Measurements from ENCODE around the gene BYSL.

BYSL gene

DNA sequence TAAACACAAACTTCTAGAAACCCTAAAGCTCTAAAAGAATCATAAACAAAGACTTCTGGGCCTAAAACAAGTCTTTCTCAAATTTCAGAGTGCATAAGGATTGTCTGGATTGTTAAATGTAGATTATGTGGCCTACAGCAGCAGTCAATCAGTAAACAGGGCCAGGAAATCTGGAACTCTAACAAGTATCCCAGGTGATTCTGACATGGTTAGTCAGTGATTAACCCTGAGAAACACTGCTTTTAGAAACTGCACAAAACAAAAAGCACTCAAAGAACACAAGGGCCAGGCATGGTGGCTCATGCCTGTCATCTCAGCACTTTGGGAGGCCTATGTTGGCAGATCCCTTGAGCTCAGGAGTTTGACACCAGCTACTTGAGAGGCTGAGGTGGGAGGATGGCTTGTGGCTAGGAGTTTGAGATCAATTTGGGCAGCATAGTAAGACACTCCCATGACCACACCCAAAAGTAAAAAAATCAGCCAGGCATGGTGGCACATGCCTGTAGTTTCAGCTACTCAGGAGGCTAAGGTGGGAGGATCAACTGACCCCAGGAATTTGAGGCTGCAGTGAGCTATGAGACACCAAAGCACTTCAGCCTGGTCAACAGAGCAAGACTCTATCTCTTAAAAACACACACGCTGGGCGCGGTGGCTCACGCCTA lies 6.3 kb upstream of the BYSL start:
- no peak for DNase-seq (ENCODE audit: low spot score)

- no peak for DNase-seq (ENCODE audit: low spot score)
These were observed 3.8 kb upstream of the BYSL start for GRCh38 chr6:41917528-41917927.

- no peak for DNase-seq (ENCODE audit: low spot score)
These were observed 356 bp downstream of the BYSL start for GRCh38 chr6:41921712-41921998.

- DNase-seq (ENCODE audit: low spot score): no peak
These were observed 855 bp downstream of the BYSL start for GRCh38 chr6:41922154-41922553.

GRCh38 chr6:41927253-41927652 lies 6.0 kb downstream of the BYSL start:
- no peak for DNase-seq (ENCODE audit: low spot score)

GRCh38 chr6:41929924-41930323 lies 8.6 kb downstream of the BYSL start:
- DNase-seq (ENCODE audit: low spot score): no peak

GRCh38 chr6:41931792-41932191 lies 10.5 kb downstream of the BYSL start:
- no peak for DNase-seq (ENCODE audit: low spot score)

DNA sequence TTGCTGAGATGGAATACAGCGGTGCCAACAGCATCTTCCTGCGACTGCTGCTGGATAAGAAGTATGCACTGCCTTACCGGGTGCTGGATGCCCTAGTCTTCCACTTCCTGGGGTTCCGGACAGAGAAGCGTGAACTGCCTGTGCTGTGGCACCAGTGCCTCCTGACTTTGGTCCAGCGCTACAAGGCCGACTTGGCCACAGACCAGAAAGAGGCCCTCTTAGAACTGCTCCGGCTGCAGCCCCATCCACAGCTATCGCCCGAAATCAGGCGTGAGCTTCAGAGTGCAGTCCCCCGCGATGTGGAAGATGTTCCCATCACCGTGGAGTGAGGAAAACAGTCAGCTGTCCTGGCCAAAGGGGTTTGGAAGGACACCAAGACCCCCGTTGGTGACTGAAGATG lies 11.1 kb downstream of the BYSL start:
- no peak for DNase-seq (ENCODE audit: low spot score)

DNA sequence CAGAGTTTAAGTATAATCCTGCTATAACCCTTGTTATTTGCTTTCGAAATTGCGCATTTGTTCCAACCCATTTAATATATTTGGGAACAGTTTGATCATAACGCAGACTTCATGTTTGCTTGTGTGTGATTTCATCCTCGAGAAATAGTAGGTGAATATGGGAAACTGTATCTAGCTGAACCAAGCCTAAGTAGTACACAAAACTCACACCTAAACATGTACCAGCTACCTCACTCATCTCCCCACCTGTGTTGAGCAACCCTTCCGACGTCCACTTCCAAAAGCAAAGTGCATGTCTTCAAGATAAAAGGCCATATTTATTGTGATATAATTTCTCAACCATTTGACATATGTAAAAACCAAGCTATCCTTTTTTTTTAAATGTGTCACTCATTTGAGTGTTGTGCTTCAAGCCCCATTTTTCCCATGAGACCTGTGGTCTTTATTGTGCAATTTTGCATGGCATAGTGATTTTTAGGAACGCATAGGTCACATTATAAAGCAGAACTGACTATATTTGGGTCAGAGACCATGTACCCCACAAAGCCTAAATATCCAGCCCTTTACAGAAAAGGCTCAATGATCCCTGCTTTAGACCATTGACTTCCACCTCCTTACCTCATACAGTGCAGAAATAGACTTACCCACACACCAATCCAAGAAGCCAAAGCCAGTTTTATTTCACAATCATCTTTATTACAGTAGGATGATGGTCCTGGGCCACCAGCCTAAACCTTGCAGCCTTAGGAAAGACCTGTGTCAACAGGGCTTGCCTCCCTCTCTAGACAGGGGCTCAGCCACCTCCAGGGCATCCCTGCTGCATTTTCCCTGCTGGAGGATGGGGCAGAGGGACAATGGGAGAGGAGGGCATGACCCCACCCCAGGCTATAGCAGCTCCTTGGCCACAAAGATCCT lies 13.2 kb downstream of the BYSL start:
- no peak for DNase-seq (ENCODE audit: low spot score)

DNA sequence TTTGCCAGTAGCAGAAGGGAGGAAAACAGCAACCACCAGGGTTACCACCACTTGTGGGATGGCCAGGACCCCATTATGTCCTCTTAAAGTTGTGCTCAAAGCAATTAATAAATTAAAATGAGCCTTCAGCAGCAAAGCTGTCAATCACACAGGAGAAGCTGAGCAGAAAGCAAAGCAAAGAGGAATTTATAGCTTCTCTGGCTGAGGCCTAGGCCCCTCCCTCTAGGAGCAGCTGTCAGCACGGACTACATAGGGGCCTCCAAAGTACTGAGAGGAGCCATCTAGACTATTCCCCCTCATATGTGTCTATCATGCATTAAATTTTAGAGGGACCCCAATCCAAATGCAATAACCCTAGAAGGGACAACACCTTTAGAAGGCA lies 13.9 kb downstream of the BYSL start:
- no peak for DNase-seq (ENCODE audit: low spot score)

- no peak for DNase-seq (ENCODE audit: low spot score)
These were observed 14.4 kb downstream of the BYSL start for GRCh38 chr6:41935685-41936072.

GRCh38 chr6:41936073-41936837 lies 15.0 kb downstream of the BYSL start:
- peak; percentile 90 for DNase-seq (ENCODE audit: low spot score)

DNA sequence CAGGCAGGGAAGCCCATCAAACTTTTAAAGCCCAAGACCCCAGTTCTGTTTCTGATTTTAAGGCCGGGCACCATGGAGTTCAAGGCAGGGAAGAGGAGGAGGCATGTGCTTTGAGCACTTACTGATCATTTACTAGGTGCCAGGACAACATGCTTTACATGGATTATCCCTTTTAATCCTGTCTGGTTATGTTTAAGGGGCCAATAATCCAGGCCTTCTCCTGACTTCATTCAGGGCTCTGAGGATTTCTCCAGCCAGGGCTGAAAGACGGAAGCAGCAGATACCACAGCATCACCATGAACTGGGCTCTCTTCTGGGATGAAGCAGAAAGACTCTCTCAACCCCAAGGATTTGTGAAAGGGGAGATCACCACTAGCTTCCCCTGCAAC lies 16.2 kb downstream of the BYSL start:
- no peak for DNase-seq (ENCODE audit: low spot score)

- no peak for DNase-seq (ENCODE audit: low spot score)
These were observed 16.7 kb downstream of the BYSL start for GRCh38 chr6:41937861-41938574.

- DNase-seq (ENCODE audit: low spot score): peak; percentile 34
These were observed 17.4 kb downstream of the BYSL start for GRCh38 chr6:41938590-41939175.

DNA sequence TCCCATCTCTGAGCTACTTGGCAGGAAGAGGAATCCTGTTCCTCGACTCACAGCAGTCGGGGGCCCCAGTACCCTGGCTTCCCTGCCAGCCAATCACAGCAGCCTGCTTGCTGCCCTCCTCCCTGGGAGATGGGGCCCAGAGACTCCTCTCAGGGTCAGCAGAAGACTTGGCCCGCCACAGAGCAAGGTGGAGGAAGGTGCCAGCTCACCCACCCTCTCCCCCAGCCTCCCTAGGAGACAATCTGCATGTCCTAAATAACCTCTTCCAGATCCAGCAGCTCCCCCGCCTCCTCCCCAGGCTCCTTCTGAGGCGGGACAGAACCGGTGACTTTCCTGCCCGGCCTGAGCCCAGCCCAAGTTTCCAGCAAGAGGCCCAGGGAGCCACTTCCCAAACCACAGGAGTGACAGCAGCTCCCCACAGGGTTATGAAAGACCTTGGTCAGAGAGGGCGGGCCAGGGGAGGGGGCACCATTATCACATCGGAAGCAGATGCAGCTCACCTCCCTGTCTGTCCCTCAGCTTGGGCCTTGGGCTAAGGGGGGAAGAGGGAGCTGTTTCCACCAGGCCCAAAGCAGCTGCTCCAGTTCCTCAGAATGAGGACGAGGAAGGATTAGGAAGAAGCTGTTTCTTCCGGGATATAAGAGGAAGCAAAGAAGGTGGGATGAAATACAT lies 18.0 kb downstream of the BYSL start:
- DNase-seq (ENCODE audit: low spot score): no peak

DNA sequence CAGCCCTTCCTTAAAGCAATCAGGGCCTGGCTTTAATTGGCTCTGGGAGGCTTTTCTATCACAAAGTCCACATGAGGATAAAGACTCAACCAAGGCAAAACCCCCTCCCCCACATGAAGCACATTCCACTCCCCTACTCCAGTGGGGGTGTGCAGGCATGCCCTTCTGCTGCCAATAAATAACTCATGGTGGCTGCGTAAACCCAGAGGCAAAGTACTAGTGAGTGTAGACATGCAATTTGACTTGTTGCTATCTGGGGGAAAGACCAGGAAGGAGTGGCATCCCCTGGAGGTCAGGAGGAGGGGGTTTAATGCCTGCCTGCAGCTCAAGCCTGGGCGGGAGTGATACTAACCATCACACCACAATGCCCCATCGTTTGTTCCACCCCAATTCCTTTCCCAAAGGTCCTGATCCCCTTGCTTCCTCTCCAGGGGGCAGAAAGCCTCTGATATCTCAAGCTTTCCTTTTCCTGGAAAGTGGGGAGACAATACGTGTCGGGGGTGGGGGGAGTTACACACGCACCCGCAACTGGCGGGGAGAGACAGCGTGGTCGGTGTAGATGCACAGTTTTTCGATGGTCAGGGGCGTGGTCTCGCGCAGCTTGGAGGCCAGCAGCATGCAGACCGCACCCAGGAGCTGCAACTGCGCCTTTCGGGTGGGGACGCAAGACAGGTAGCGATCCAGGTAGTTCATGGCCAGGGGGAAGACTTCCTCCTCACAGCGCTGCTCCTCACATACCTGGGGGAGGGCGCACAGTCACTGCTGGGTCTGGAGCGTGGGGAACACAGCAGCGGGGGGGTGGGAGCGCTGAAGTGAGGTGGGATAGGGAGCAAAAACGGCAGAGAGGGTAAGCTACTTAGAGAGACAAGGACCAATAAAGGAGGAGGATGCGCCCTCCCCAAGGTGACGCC lies 18.8 kb downstream of the BYSL start:
- DNase-seq (ENCODE audit: low spot score): no peak

DNA sequence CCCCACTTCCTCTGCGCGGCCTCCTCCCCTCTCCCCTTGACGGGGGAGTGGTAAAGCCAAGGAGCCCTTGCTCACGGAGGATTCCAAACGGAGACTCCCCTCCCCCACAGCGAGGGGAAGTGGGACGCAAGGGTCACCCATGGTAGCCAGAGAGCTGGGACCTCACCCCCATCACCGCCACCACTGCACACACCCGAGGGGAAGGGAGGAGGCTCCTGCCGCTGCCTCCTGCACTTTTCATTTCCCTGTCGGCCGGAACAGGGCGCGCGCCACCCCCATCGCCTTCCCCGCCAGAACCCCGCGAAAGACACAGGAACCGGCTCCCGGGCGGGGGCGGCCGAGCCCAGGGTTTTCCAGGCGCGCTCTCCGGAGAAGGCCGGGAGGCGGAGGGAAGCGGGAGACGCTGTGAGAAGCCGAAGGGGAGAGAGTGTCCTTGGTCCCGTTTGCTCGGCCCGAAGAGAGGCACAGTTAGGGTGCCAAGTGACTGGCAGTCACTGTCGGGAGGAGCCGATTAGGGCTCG lies 19.5 kb downstream of the BYSL start:
- peak; percentile 55 for DNase-seq (ENCODE audit: low spot score)

GRCh38 chr6:41941280-41942066 lies 20.2 kb downstream of the BYSL start, which contains the start of gene CCND3:
Gene CCND3 (minus strand): TSS chr6:41941808. CDS start chr6:41941649, 159 bp downstream.
- peak; percentile 93 for DNase-seq (ENCODE audit: low spot score)

Data from putamen (tissue), 1 donor.